Inferior parietal cortex (tissue), 1 donor: ENCODE measurements around the gene ZNF256.

Experiments used
- DNase-seq: peaks from one replicate; pipeline ENCODE4 v3.0.0-alpha.2; 2016; ENCODE audit errors: extremely low spot score

Gene ZNF256

DNA sequence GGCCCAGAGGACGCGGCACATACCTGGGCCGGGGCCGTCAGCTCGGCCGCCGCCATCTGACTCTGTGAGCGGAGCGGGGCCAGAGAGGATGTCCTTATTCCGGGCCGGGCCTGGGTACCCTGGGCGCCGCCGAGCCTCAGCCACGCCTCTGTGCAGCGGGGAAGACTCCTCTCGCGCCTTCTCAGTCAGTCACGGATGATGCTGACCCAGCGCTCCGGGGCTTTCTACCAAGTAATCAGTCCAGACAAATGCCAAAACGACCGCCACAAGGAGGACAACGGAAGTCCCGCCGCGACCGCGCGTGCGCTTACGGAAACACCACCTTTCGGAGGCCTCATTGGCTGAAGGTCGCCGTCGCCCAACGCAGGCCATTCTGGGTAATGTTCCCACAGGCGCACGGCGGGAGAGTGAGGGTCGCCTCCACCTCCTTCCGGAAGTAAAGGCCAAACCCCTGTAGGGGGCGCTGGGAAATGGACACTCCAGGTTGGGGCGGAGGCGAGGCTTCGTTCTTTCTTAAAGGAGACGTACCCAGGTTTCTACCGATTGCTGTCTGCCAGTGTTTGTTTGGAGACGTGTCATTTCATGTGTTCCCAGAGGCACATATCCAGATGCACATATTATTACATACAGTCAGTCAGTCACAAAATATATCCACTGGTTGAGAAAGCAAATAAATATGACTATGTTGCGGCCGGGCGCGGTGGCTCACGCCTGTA is at the start of gene ZNF256:
TSS of gene ZNF256 (minus strand) at position 288 of the 716 bp plus-strand sequence. CDS start at position 56, 232 bp downstream.
- DNase-seq, result peak; percentile 94

DNA sequence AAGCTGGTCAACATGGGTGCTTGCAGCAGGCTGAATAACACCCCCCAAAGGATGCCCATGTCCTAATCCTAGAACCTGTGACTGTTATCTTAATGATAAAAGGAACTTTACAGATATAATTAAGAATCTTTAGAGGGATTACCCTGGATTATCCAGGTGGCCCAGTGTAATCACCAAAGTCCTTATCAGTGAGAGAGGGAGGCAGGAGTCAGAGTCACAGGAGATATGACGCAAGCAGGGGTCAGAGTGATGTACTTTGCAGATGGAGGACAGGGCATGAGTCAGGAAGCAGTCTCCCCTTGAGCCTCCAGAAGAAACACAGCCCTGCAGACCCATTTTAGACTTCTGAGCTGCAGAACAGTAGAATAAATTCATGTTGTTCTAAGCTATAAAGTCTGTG is 45.3 kb upstream of the ZNF256 start:
- DNase-seq, result no peak

DNA sequence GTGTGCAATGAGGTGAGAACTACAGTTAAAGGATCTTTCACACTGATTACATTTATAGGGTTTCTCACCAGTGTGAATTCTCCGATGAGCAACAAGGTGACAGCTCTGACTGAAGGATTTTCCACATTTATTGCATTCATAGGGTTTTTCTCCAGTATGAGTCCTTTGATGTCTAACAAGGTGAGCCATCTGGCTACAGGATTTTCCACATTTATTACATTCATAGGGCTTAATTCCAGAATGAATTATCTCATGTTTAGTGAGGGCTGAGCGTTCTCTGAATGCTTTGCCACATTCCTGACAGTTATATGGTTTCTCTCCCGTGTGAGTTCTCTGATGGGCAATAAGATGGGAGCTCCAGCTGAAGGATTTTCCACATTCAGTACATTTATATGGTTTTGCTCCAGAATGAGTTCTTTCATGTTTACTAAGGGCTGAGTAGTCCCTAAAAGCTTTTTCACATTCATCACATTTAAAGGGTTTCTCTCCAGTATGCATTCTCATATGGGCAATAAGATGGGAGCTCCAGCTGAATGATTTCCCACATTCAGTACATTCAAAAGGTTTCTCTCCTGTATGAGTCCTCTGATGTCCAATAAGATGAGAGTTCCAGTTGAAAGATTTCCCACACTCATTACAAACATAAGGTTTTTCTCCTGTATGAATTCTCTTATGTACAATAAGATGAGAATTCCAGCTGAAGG is 31.2 kb upstream of the ZNF256 start:
- DNase-seq, result no peak

DNA sequence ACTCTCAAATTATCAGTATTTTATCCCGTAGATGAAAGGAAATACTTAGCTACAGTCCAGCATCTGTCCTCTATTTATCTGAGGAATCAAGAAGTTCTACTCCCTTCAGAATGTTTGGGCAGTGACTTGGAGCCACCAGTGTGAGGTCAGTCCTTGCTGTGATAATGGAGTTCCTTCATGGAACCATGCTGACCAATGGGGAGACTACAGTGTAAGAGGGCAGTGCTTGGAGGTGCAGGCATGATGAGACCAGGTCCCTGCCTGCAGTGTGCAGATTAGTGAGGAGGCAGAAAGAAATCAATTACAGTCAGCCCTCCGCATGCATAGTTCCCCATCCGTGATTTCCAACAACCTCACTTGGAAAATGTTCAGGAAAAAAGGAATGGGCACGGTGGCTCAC is 26.9 kb upstream of the ZNF256 start, which contains the start of gene C19orf18:
TSS of gene C19orf18 (minus strand) at position 101 of the 400 bp plus-strand sequence. CDS start 102 bp downstream, outside the sequence.
- DNase-seq, result no peak

- DNase-seq, result no peak
Observed at GRCh38 chr19:57964761-57965160, 17.3 kb upstream of the ZNF256 start.

DNA sequence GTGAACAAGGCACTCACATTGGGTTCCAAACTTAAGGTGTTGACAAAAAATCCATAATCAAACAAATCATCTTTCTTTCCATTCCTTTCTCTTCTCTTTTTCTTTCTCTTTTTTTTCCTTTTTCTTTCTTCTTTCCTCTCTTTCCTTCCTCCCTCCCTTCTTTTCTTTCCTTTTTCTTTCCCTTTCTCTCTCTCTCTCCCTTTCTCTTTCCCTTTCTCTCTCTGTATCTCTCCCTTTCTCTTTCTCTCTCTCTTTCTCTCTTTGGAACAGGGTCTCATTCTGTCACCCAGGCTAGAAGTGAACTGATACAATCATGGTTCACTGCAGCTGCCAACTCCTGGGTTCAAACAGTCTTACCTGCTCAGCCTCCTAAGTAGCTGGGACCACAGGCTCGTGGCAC is 14.3 kb upstream of the ZNF256 start:
- DNase-seq, result no peak

- DNase-seq, result no peak
Observed at GRCh38 chr19:57954996-57955395, 7.5 kb upstream of the ZNF256 start.

- no peak for DNase-seq
Observed at GRCh38 chr19:57949702-57950101, 2.2 kb upstream of the ZNF256 start.

DNA sequence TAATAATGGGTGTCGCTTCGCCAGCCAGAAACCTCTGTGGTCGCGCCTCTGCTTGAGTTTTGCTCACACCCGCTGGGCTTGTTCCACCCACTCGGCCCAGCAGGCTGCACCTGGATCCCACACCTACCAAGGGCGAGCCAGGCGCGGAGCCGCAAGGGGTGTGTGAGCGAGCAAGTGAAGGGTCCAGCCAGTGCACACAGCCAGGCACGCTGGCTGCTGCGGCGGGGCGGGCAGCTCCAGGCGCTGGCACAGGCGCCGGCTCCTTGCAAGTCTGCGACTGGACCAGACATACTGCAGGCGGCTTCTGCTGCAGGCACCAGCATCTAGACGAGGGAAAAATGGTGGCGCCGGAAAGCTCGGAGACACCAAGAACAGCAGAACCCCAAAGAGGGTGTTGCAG is 1.8 kb upstream of the ZNF256 start:
- DNase-seq, result no peak

DNA sequence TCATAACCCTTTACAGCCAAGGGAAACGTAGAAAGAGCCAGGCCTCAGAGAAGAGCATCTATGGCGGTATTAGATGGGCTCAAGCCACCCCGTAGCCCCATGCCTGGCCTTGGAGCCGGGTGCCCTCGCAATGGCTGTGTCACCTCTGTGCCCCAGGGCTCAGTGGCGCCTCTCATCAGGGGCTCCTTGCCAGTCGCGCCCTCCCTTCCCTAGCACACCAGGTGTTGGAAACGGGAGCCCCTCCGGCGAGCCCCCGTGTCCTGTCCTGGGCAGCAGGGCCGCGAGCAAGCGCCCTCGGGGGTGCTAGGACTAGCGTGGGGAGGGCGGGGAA is 453 bp downstream of the ZNF256 start:
- DNase-seq, result no peak

DNA sequence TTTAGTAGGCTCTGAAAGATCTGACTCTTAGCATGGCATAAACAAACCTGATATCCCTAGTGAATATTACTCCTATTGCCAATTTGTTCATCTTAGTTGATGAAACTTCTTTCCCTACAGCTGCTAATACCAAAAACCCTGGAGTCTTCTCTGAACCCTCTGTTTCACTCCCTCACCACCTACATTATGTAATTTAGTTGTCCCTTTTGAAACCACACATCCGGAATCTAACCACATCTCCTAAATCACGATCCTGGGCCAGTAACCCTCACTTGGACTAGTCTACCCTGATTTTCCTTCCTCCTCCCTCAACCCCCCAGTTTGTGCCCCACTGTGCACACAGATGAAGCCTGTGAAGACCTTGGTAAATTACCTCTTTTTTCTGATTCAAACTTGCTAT is 1.2 kb downstream of the ZNF256 start:
- DNase-seq, result no peak

DNA sequence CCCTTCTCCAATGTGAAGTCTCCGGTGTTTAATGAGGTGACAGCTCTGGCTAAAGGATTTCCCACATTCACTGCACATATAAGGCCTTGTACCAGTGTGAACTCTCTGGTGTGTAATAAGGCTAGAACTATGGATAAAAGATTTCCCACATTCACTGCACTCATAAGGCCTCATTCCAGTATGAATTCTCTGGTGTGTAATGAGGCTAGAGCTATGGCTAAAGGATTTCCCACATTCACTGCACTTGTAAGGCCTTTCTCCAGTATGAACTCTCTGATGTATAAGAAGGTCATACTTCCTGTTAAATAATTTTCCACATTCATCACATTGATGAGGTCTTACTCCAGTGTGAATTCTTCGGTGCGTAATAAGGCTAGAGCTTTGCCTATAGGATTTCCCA is 5.9 kb downstream of the ZNF256 start:
- no peak for DNase-seq

DNA sequence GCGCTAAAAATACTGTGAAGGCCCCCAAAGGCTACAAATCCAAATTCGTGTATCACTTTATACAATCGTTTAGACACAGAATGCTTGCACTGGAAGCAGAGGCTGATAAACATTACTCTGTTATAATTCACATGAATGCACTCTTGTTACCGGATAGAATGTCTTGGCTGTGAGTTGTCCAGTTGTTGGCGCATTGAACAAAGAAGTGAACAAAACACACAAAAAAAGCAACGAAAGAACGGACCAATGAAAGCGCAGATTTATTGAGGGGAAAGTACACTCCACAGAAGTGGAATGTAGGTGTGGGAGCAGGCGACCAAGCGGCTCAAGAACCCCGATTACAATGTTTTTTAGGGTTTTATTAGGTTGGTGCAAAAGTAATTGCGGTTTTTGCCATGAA is 11.8 kb downstream of the ZNF256 start:
- DNase-seq, result peak; percentile 49

DNA sequence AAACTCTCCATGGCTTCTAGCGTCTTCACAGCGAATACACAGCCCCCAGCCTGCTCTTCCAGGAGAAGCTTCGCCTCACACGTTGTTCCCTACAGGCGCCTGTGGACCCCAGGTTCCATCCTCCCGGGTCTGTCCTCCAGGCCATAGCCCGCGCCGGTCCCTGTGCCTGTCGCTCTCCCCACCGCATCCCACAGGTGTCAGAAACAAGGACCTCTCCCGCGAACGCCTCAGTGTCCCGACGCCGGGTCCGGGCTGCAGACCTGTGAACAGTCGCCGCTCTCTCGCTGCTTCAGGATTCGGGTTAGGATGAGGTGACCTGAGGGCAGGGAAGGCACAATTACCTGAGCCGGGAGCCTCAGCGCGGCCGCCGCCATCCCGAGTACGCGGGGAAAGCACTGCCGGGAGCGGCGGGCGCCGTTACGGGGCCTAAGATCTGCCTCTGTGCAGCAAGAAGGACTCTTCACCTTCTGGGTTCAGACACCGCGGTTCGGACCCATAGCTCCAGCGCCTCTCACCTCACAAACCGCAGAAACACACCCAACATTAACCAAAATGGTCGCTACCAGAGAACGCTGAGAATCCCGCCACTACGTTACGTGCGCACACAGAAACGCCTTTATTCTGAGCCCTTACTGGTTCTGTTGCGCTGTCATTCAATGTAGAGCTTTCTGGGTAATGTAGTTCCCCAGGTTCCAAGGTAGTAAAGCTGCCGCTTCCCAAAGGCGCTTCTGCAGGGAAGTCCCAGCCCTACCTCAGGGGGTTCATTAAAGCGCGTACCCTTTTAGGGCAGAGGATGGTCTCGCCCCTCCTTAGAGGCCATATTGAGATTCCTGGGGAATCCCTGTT is 12.5 kb downstream of the ZNF256 start, which contains the start of gene ZNF418:
TSS of gene ZNF418 (minus strand) at position 583 of the 846 bp plus-strand sequence. CDS start 1,580 bp downstream, outside the sequence.
- DNase-seq, result peak; percentile 96

- no peak for DNase-seq
Observed at GRCh38 chr19:57927587-57927986, 19.9 kb downstream of the ZNF256 start.

- DNase-seq, result peak; percentile 99
Observed at GRCh38 chr19:57916168-57916995, 31.1 kb downstream of the ZNF256 start, which contains the start of gene ZNF417. ZNF417 (minus strand) TSS chr19:57916592; CDS start chr19:57916411, 181 bp downstream.

DNA sequence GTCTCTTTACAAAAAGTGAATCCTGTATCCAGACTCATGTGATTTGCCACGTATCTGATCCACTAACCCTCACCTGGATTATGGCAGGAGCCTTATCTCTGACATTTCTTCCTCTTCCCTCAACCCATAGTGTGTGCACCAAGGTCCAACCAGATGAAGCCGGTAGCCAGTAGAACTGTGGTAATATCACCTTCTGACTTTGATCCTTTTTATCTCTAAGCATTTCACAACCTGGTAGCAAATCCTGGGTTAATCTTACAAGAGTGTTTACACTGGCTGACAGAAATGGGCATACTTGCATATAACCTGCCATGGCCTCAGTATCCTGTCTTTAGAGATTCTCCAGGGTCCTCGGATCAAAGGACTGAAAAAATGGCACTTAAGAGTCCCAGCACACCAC is 33.0 kb downstream of the ZNF256 start:
- DNase-seq, result no peak

DNA sequence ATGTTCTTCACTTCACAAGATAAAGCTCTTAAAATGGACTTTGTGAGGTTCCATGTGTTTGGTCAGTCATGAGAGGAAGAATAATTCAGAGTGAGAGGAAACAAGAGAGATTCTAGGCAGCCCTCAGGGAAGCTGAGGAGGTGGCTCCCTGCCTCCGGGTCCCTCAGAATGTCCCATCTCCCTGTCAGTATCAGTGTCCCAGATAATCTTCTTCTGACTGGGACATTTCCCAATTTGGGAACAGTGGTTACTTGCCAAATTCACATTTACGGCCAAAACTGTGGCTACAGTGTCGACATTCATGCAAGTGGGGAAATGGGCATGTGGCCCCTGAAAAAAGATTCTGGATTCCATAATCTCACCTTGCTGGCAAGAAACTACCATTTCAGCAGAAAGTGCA is 40.1 kb downstream of the ZNF256 start:
- no peak for DNase-seq

DNA sequence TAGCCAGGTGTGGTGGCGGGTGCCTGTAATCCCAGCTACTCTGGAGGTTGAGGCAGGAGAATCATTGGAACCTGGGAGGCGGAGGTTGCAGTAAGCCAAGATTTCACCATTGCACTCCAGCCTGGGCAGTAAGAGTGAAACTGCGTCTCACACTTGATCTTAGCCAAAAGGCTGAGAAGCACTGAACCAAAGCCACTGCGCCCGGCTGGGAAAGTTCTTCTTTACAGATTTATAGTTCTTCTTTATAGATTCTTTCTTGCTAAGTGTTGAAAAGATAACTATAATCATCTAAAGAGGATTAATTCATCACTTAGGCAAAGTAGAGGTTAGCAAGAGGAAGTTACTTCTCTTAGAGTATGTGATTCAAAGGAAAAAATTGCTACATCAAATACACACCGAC is 42.2 kb downstream of the ZNF256 start:
- no peak for DNase-seq

DNA sequence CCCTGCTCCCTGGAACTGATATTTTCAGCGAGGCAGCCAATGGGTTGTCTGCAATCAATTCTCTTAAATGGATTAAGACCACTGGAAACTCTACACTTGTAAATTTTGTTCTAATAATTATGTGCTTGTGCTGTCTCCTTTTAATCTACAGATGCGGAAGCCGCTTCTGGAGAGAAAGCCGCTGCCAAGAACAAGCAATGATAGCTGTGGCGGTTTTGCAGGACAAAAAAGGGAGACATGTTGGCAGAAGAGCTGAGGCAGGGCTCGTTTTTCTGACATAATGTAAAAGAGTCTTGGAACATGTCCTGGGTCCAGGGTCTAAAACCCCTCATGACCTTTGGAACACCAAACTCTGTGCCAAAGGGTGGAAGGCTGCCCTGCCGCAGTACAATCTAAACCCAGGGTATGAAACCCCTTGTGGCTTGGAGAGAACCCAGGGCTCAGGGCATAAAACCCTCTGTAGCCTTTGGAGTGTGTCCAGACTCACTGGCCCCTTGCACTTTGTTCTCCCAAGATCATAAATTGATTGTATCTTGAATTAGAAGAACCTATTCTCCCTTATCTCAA is 43.8 kb downstream of the ZNF256 start:
- DNase-seq, result no peak

DNA sequence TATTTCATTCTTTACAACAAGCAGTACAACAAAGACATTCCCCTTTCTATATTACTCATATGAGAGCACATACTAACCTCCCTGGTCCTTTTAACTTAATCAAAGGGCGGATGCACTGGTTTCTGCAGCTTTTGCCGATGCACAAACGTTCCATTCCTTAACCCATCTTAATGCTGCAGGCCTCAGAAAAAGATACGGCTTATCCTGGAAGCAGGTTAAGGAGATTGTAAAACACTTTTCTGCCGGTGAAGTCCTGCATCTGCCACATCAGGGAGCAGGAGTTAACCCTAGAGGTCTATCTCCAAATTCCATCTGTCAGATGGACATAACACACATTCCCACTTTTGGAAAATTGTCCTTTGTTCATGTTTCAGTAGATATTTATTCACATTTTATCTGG is 47.2 kb downstream of the ZNF256 start:
- no peak for DNase-seq
